H1 (cell line): ENCODE data around the gene BTBD9. TPM values are rescaled to one million over a fixed set of nuclear protein-coding genes. Genes with fewer than 3 reads are reported as not detected.

ENCODE experiments used
- CTCF ChIA-PET: fragments of 300-600 bp; sonication (Branson Sonifier 250); formaldehyde crosslinking; loops from one replicate; lab custom pipeline; 2021; ENCODE audit not compliant: partially characterized antibody; lab: Charles Lee
- POLR2A ChIA-PET: fragments of 300-600 bp; sonication (Branson Sonifier 250); formaldehyde crosslinking; loops from one replicate; lab custom pipeline; 2021; ENCODE audit warnings: inconsistent platforms; ENCODE audit not compliant: partially characterized antibody; lab: Charles Lee
- DNase-seq, 2 experiments: peaks; one replicate each; pipeline versions ENCODE4 v3.0.0 to v3.0.0-alpha.2; 2010 to 2022; ENCODE audit warnings: low spot score in 2 of 2, low read depth in 1 of 2, mixed read lengths in 1 of 2
- FAIRE-seq: peaks from 2 replicates; lab custom pipeline; 2011; peaks lifted over from hg19 to GRCh38; lab: Jason Lieb, UNC
- H2AFZ ChIP-seq: 2 replicates; pipeline ENCODE4 v1.8.1; 2012; ENCODE audit warnings: low read length, inconsistent platforms
- H2AK5ac ChIP-seq: 2 replicates; pipeline ENCODE4 v1.6.1; 2013; ENCODE audit warnings: low read depth, low read length
- H2BK120ac ChIP-seq: replicated peaks from 2 replicates; pipeline ENCODE3; 2013; ENCODE audit warnings: low read depth, low read length, inconsistent platforms
- H2BK12ac ChIP-seq: 2 replicates; pipeline ENCODE4 v1.6.1; 2013; ENCODE audit warnings: low read depth, low read length
- H2BK15ac ChIP-seq: 2 replicates; pipeline ENCODE4 v1.6.1; 2013; ENCODE audit warnings: low read length
- H2BK20ac ChIP-seq: 2 replicates; pipeline ENCODE4 v1.6.1; 2013; ENCODE audit warnings: low read length
- H2BK5ac ChIP-seq: 2 replicates; pipeline ENCODE4 v1.6.1; 2013; ENCODE audit warnings: low read depth, low read length
- H3K14ac ChIP-seq: 2 replicates; pipeline ENCODE4 v1.6.1; 2013; ENCODE audit warnings: inconsistent platforms; ENCODE audit not compliant: insufficient read length
- H3K18ac ChIP-seq: 2 replicates; pipeline ENCODE4 v1.6.1; 2013; ENCODE audit warnings: low read length; ENCODE audit errors: extremely low read depth
- H3K23ac ChIP-seq: 2 replicates; pipeline ENCODE4 v1.6.1; 2013; ENCODE audit warnings: inconsistent platforms; ENCODE audit not compliant: insufficient read length
- H3K23me2 ChIP-seq: 2 replicates; pipeline ENCODE4 v1.6.1; 2013; ENCODE audit warnings: low read depth, low read length
- H3K27ac ChIP-seq: 2 replicates; pipeline ENCODE4 v1.6.1; 2011; ENCODE audit warnings: low read depth, low read length, inconsistent platforms
- H3K27me3 ChIP-seq, 4 experiments: replicated peaks in 1 of 4; 1 replicate in 1 of 4; 2 replicates in 3 of 4; pipeline versions ENCODE4 v1.6.1 to v1.8.1; 2011 to 2013; ENCODE audit warnings: low read length in 3 of 4, mild to moderate bottlenecking in 3 of 4, inconsistent platforms in 2 of 4, mixed read lengths in 2 of 4, moderate library complexity in 1 of 4; ENCODE audit not compliant: control insufficient read depth in 3 of 4, insufficient read depth in 3 of 4; ENCODE audit errors: extremely low read depth in 1 of 4
- H3K36me3 ChIP-seq, 4 experiments: 2 replicates each; pipeline versions ENCODE4 v1.6.1 to v1.8.1; 2011 to 2013; ENCODE audit warnings: mild to moderate bottlenecking in 4 of 4, low read length in 3 of 4, moderate library complexity in 2 of 4, control low read depth in 1 of 4, inconsistent platforms in 1 of 4; ENCODE audit not compliant: insufficient read depth in 4 of 4, control insufficient read depth in 2 of 4
- H3K4ac ChIP-seq: replicated peaks from 2 replicates; pipeline ENCODE3; 2013; ENCODE audit warnings: low read length, low read depth, mixed read lengths, inconsistent platforms; ENCODE audit not compliant: insufficient read length
- H3K4me1 ChIP-seq, 4 experiments: replicated peaks in 1 of 4; 1 replicate in 1 of 4; 2 replicates in 3 of 4; pipeline versions ENCODE4 v1.6.1 to v1.8.1; 2011 to 2013; ENCODE audit warnings: low read length in 3 of 4, inconsistent platforms in 2 of 4, mixed read lengths in 1 of 4; ENCODE audit not compliant: insufficient read depth in 4 of 4, control insufficient read depth in 3 of 4
- H3K4me2 ChIP-seq, 2 experiments: 2 replicates each; pipeline versions ENCODE4 v1.6.1 to v1.8.1; 2011 to 2013; ENCODE audit warnings: low read depth in 2 of 2, low read length in 2 of 2, control low read depth in 1 of 2, inconsistent platforms in 1 of 2, mild to moderate bottlenecking in 1 of 2; ENCODE audit not compliant: insufficient read depth in 1 of 2
- H3K4me3 ChIP-seq, 4 experiments: fragments of 200-600, 300-600 bp in 1 of 4; sonication (generic), shearing (Covaris generic), sonication (Bioruptor Twin) in 1 of 4; 2 replicates each; pipeline versions ENCODE4 v1.5.1 to v1.8.1; 2011 to 2016; ENCODE audit warnings: low read length in 4 of 4, low read depth in 3 of 4, control low read depth in 2 of 4, inconsistent platforms in 2 of 4, mild to moderate bottlenecking in 2 of 4, mixed read lengths in 1 of 4, moderate library complexity in 1 of 4; ENCODE audit not compliant: insufficient read depth in 2 of 4; ENCODE audit errors: extremely low read depth in 1 of 4
- H3K56ac ChIP-seq: replicated peaks from 2 replicates; pipeline ENCODE3; 2013; ENCODE audit warnings: low read depth, mild to moderate bottlenecking, mixed read lengths, low read length, inconsistent platforms; ENCODE audit not compliant: insufficient read length
- H3K79me1 ChIP-seq: 2 replicates; pipeline ENCODE4 v1.6.1; 2013; ENCODE audit warnings: low read depth, low read length, control low read depth
- H3K79me2 ChIP-seq, 2 experiments: 2 replicates each; pipeline versions ENCODE4 v1.6.1 to v1.8.1; 2012 to 2013; ENCODE audit warnings: low read length in 2 of 2, mild to moderate bottlenecking in 2 of 2, inconsistent platforms in 1 of 2; ENCODE audit not compliant: insufficient read depth in 2 of 2, control insufficient read depth in 1 of 2
- H3K9ac ChIP-seq, 4 experiments: replicated peaks in 1 of 4; 1 replicate in 1 of 4; 2 replicates in 3 of 4; pipeline versions ENCODE4 v1.6.1 to v1.8.1; 2011 to 2013; ENCODE audit warnings: low read depth in 3 of 4, low read length in 3 of 4, control low read depth in 2 of 4, mild to moderate bottlenecking in 2 of 4, moderate library complexity in 2 of 4, inconsistent platforms in 1 of 4; ENCODE audit errors: extremely low read depth in 1 of 4
- H3K9me3 ChIP-seq, 2 experiments: 2 replicates each; pipeline versions ENCODE4 v1.6.1 to v1.8.1; 2012 to 2013; ENCODE audit warnings: mild to moderate bottlenecking in 2 of 2, moderate library complexity in 2 of 2, control low read depth in 1 of 2, inconsistent platforms in 1 of 2, low read depth in 1 of 2, low read length in 1 of 2, mixed read lengths in 1 of 2; ENCODE audit not compliant: insufficient read depth in 2 of 2
- H4K20me1 ChIP-seq, 2 experiments: replicated peaks in 1 of 2; 2 replicates each; pipeline versions ENCODE3 to v1.8.1; 2011 to 2013; ENCODE audit warnings: inconsistent platforms in 2 of 2, low read length in 2 of 2, mild to moderate bottlenecking in 1 of 2; ENCODE audit not compliant: insufficient read depth in 2 of 2, control insufficient read depth in 1 of 2
- H4K5ac ChIP-seq: 2 replicates; pipeline ENCODE4 v1.6.1; 2013; ENCODE audit warnings: low read length, low read depth, mixed read lengths, inconsistent platforms; ENCODE audit not compliant: insufficient read length
- H4K8ac ChIP-seq: 2 replicates; pipeline ENCODE4 v1.8.0; 2013; ENCODE audit warnings: mild to moderate bottlenecking, moderate library complexity, low read length, inconsistent platforms; ENCODE audit not compliant: insufficient read depth; ENCODE audit errors: extremely low read depth
- H4K91ac ChIP-seq: replicated peaks from 2 replicates; pipeline ENCODE3; 2013; ENCODE audit warnings: low read length, mixed read lengths, inconsistent platforms; ENCODE audit not compliant: insufficient read length
- ASH2L ChIP-seq: fragments of 200-600, 300-600 bp; sonication (generic); IDR thresholded peaks from one replicate; pipeline ENCODE4 v1.7.1; 2017; ENCODE audit warnings: low read length
- E2F6 ChIP-seq: IDR thresholded peaks from 2 replicates; pipeline ENCODE4 v1.6.1; 2012; ENCODE audit warnings: inconsistent platforms
- EGR1 ChIP-seq: IDR thresholded peaks from 2 replicates; pipeline ENCODE4 v1.6.1; 2011; ENCODE audit warnings: low read depth, low read length, borderline replicate concordance
- HDAC6 ChIP-seq: IDR thresholded peaks from one replicate; pipeline ENCODE4 v1.7.1; 2012; ENCODE audit warnings: low read depth, mild to moderate bottlenecking, inconsistent platforms, low read length, moderate library complexity
- JUN ChIP-seq: IDR thresholded peaks from 2 replicates; pipeline ENCODE4 v1.6.1; 2011; ENCODE audit warnings: low read depth, mild to moderate bottlenecking, improper control_type of control experiment, low read length
- KDM1A ChIP-seq: fragments of 200-600, 300-600 bp; sonication (generic); IDR thresholded peaks from 2 replicates; pipeline ENCODE4 v1.7.1; 2016; ENCODE audit warnings: mild to moderate bottlenecking, low read length, borderline replicate concordance
- KDM5A ChIP-seq: fragments of 200-600 bp; IDR thresholded peaks from 2 replicates; pipeline ENCODE4 v1.7.1; 2012; ENCODE audit warnings: mild to moderate bottlenecking, low read length, inconsistent platforms, mixed read lengths
- RNF2 ChIP-seq: fragments of 200-900, 300-1000 bp; sonication (generic); IDR thresholded peaks from 2 replicates; pipeline ENCODE4 v1.7.1; 2016; ENCODE audit warnings: borderline replicate concordance, low read depth, mild to moderate bottlenecking, antibody characterized with exemption, low read length; ENCODE audit not compliant: poor library complexity, severe bottlenecking; ENCODE audit errors: missing control alignments
- RXRA ChIP-seq: IDR thresholded peaks from 2 replicates; pipeline ENCODE4 v1.6.1; 2011; ENCODE audit warnings: low read depth, mild to moderate bottlenecking, low read length, moderate library complexity; ENCODE audit not compliant: insufficient read depth
- SUZ12 ChIP-seq: fragments of 200-600 bp; sonication (generic); IDR thresholded peaks from 2 replicates; pipeline ENCODE4 v1.6.1; 2012; ENCODE audit warnings: mild to moderate bottlenecking, inconsistent platforms, low read length, moderate library complexity, mixed read lengths
- TAF1 ChIP-seq: IDR thresholded peaks from 2 replicates; pipeline ENCODE4 v1.6.1; 2011; ENCODE audit warnings: mild to moderate bottlenecking, low read depth, low read length
- USF2 ChIP-seq: IDR thresholded peaks from 2 replicates; pipeline ENCODE4 v1.6.1; 2011; ENCODE audit warnings: low read length, improper control_type of control experiment
- WGBS, 2 experiments: shearing (Covaris generic) in 1 of 2; methylation state at CpG; one replicate each; pipeline versions ENCODE4 v1.1.6 to v1.1.7; 2013 to 2015; ENCODE audit warnings: low lambda C conversion rate in 2 of 2, mixed read lengths in 2 of 2, inconsistent platforms in 1 of 2, low coverage in 1 of 2, missing lambda C conversion rate in 1 of 2; ENCODE audit not compliant: insufficient replicate concordance in 2 of 2, insufficient coverage in 1 of 2, insufficient read length in 1 of 2; ENCODE audit errors: extremely low coverage in 1 of 2, missing lambda C conversion rate in 1 of 2; 5-methylcytosine and 5-hydroxymethylcytosine counted together
- polyA plus RNA-seq, 7 experiments: library from polyadenylated mRNA; depleted of rRNA in 3 of 7; stranded (reverse) in 5 of 7; unstranded in 2 of 7; fragments of >200 nt in 5 of 7; fragments of 200-250 nt in 2 of 7; gene quantifications; 1 replicate in 5 of 7; 2 replicates in 1 of 7; 4 replicates in 1 of 7; pipeline versions ENCODE4 v1.2.1 to v1.2.3, GENCODE V29; 2011 to 2013; ENCODE audit warnings: missing spikeins in 2 of 7, mixed read lengths in 2 of 7
- total RNA-seq: library from RNA; stranded (reverse); fragmentation: NEBNext Ultra II Directional; extraction: Animal tissue kit (Norgen Biotek cat#: 25700); gene quantifications from 2 replicates; pipeline ENCODE4 v1.2.1, GENCODE V29; 2021

The BTBD9 gene
- total and polyA plus RNA-seq, 2 of the 8 experiments (the other 6 are each of a cell fraction or from before 2014, with no cell fraction given) = 0.92 to 4.1 TPM

- no peak overlapping the region for H2AK5ac ChIP-seq
- no peak overlapping the region for H2BK20ac ChIP-seq
- H3K79me1 ChIP-seq = no peaks in the 10 kb centered on the region
- H3K4ac ChIP-seq = no peak overlapping the region
- no peak overlapping the region for H3K14ac ChIP-seq
- H2BK120ac ChIP-seq = no peak overlapping the region
- ChIA-PET POLR2A (no interaction called here), CTCF (no interaction called here)
- no peak overlapping the region for H3K27ac ChIP-seq
- H3K23me2 ChIP-seq = no peaks in the 10 kb centered on the region
- H3K23ac ChIP-seq = no peak overlapping the region
- no peak overlapping the region for H2BK12ac ChIP-seq
- no peaks in the 10 kb centered on the region for H3K4me1 ChIP-seq
- no peak overlapping the region for H3K4me2 ChIP-seq
- no peaks in the 10 kb centered on the region for H3K9me3 ChIP-seq
- no peaks in the 10 kb centered on the region for H3K36me3 ChIP-seq
- H2BK5ac ChIP-seq = no peak overlapping the region
- FAIRE-seq = no peak
- 86% methylated on average over 2 of the region's 2 CpGs; no CpG with 5 or more reads in 1 of the 2 experiments for WGBS, 2 experiments
- no peak overlapping the region for H3K4me3 ChIP-seq
- H2AFZ ChIP-seq = no peak overlapping the region
- no peak overlapping the region for H4K8ac ChIP-seq
- H4K20me1 ChIP-seq = no peaks in the 10 kb centered on the region
- H4K5ac ChIP-seq = no peak overlapping the region
- H3K79me2 ChIP-seq = no peaks in the 10 kb centered on the region
- no peaks in the 10 kb centered on the region for H3K27me3 ChIP-seq
- no peak overlapping the region for H3K18ac ChIP-seq
- no peak overlapping the region for H3K56ac ChIP-seq
- no peak for DNase-seq
- H3K9ac ChIP-seq = no peak overlapping the region
- no peak overlapping the region for H4K91ac ChIP-seq
- no peak overlapping the region for H2BK15ac ChIP-seq
- TF ChIP-seq RXRA = no peak
- no peak for TF ChIP-seq EGR1
- TF ChIP-seq KDM1A = no peak
- no peak for TF ChIP-seq JUN
- no peak for TF ChIP-seq RNF2
- no peak for TF ChIP-seq HDAC6
- no peak for TF ChIP-seq ASH2L
- no peak for TF ChIP-seq USF2
- TF ChIP-seq KDM5A = no peak
- TF ChIP-seq E2F6 = no peak
- no peak for TF ChIP-seq SUZ12
- no peak for TF ChIP-seq TAF1
Measured at GRCh38 chr6:38542031-38542430, 97.7 kb downstream of the BTBD9 start.
